Measurements from ENCODE around the gene LAMA5. TPM values are rescaled to one million over a fixed set of nuclear protein-coding genes. Genes with fewer than 3 reads are reported as not detected.
A peak's percentile ranks its signal among the peaks of the same experiment; 100 is the strongest.

LAMA5 gene
- total and polyA plus RNA-seq, 2 of the 8 experiments (the other 6 are each of a cell fraction or from before 2014, with no cell fraction given): 34.4 to 225 TPM

DNA sequence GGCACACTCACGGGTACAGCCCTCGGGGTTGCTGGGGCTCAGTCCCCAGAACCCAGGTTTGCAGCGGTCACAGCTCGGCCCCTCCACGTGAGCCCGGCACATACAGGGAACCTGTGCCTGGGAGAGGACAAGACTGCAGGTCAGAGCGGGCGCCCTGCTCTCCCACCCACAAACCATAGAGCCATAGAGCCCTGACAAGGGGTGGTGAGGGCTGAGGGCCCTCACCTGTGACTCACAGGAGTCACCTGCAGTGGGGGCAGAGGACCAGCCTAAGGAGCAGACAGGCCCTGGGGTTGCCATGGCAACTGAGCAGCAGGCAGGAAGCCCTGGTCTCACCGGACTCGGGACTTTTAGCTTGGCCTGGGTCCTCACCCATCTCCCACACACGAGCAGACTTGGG is 30.8 kb downstream of the LAMA5 start:
- H2AFZ ChIP-seq (ENCODE audit: low read length): no peak overlapping the region
- FAIRE-seq (no peak), DNase-seq (ENCODE audit: low read depth in 1 of 2, low spot score in 2 of 2) (no peak)
- H4K5ac ChIP-seq (ENCODE audit: insufficient read length, low read depth, low read length): no peak overlapping the region
- no peak overlapping the region for H2BK120ac ChIP-seq (replicated peaks; ENCODE audit: low read depth, low read length)
- no peak overlapping the region for H3K56ac ChIP-seq (replicated peaks; ENCODE audit: insufficient read length, low read depth, low read length)
- H4K8ac ChIP-seq (ENCODE audit: extremely low read depth, insufficient read depth, low read length): peak overlapping the region; percentile 68; the same call in 1 of the 2 replicates
- H3K27me3 ChIP-seq (replicated peaks in 1 of 4; ENCODE audit: control insufficient read depth in 3 of 4, extremely low read depth in 1 of 4, insufficient read depth in 3 of 4, low read length in 3 of 4): no peaks in the 10 kb centered on the region
- H2AK5ac ChIP-seq (ENCODE audit: low read depth, low read length): no peak overlapping the region
- no peak overlapping the region for H2BK15ac ChIP-seq (ENCODE audit: low read length)
- no peak overlapping the region for H3K4me2 ChIP-seq (ENCODE audit: insufficient read depth in 1 of 2, low read depth in 2 of 2, low read length in 2 of 2)
- H3K27ac ChIP-seq (ENCODE audit: low read depth, low read length): no peak overlapping the region
- H3K9me3 ChIP-seq (ENCODE audit: insufficient read depth in 2 of 2, low read depth in 1 of 2, low read length in 1 of 2): no peaks in the 10 kb centered on the region
- 0 out of 2 replicates have a peak, but pooled peaks cover 3% of the 10 kb centered on the region for H3K79me1 ChIP-seq (ENCODE audit: low read depth, low read length)
- peaks cover 19 to 73% (median 51%) of the 10 kb centered on the region in 4 experiments for H3K36me3 ChIP-seq (ENCODE audit: control insufficient read depth in 2 of 4, insufficient read depth in 4 of 4, low read length in 3 of 4)
- no peaks in the 10 kb centered on the region for H3K23me2 ChIP-seq (ENCODE audit: low read depth, low read length)
- H2BK5ac ChIP-seq (ENCODE audit: low read depth, low read length): no peak overlapping the region; the same call in 1 of the 2 replicates
- H4K91ac ChIP-seq (replicated peaks; ENCODE audit: insufficient read length, low read length): no peak overlapping the region
- H2BK12ac ChIP-seq (ENCODE audit: low read depth, low read length): no peak overlapping the region
- H3K4me1 ChIP-seq (replicated peaks in 1 of 4; ENCODE audit: control insufficient read depth in 3 of 4, insufficient read depth in 4 of 4, low read length in 3 of 4): no peaks in the 10 kb centered on the region
- CTCF ChIA-PET (ENCODE audit: partially characterized antibody): interaction anchor here (0.7 to 1.4 kb wide), 3 partner anchors 21 to 47 kb away, joined by 3 read pairs; no protein-coding TSS in a partner anchor
- no peak overlapping the region for H3K23ac ChIP-seq (ENCODE audit: insufficient read length)
- H2BK20ac ChIP-seq (ENCODE audit: low read length): no peak overlapping the region
- H3K79me2 ChIP-seq (ENCODE audit: control insufficient read depth in 1 of 2, insufficient read depth in 2 of 2, low read length in 2 of 2): peaks cover 0 to 2% of the 10 kb centered on the region in 2 experiments; a peak in 1 of 4 replicates
- H3K9ac ChIP-seq (replicated peaks in 1 of 4; ENCODE audit: extremely low read depth in 1 of 4, low read depth in 3 of 4, low read length in 3 of 4): no peak overlapping the region
- no peak overlapping the region for H3K4ac ChIP-seq (replicated peaks; ENCODE audit: insufficient read length, low read depth, low read length)
- H3K14ac ChIP-seq (ENCODE audit: insufficient read length): no peak overlapping the region
- POLR2A ChIA-PET (ENCODE audit: partially characterized antibody): interaction anchor here (0.8 to 1.5 kb wide), 6 partner anchors 10 to 58 kb away, joined by 3 to 10 read pairs (median 4); no protein-coding TSS in a partner anchor
- H4K20me1 ChIP-seq (replicated peaks in 1 of 2; ENCODE audit: control insufficient read depth in 1 of 2, insufficient read depth in 2 of 2, low read length in 2 of 2): peaks cover 0 to 33% of the 10 kb centered on the region in 2 experiments
- H3K4me3 ChIP-seq (ENCODE audit: extremely low read depth in 1 of 4, insufficient read depth in 2 of 4, low read depth in 3 of 4, low read length in 4 of 4): no peak overlapping the region
- WGBS, 2 experiments (ENCODE audit: extremely low coverage in 1 of 2, insufficient coverage in 1 of 2, insufficient read length in 1 of 2, insufficient replicate concordance in 2 of 2, low coverage in 1 of 2, low lambda C conversion rate in 2 of 2, missing lambda C conversion rate in 1 of 2): 98% methylated on average over 10 of the region's 11 CpGs; no CpG with 5 or more reads in 1 of the 2 experiments
- no peak overlapping the region for H3K18ac ChIP-seq (ENCODE audit: extremely low read depth, low read length)
- TF ChIP-seq GABPA (IDR thresholded peaks at IDR 0.05; ENCODE audit: borderline replicate concordance, insufficient read depth, low read length) (no peak), MAFK (IDR thresholded peaks at IDR 0.05; ENCODE audit: low read depth, low read length) (no peak), RNF2 (IDR thresholded peaks at IDR 0.05; ENCODE audit: borderline replicate concordance, low read depth, low read length, missing control alignments, poor library complexity, severe bottlenecking) (no peak), NANOG (IDR thresholded peaks at IDR 0.05; ENCODE audit: insufficient read depth, low read depth, low read length, poor library complexity, severe bottlenecking) (no peak), HDAC6 (IDR thresholded peaks at IDR 0.05; ENCODE audit: low read depth, low read length) (no peak), YY1 (IDR thresholded peaks at IDR 0.05; ENCODE audit: low read depth, low read length) (no peak), SAP30 (IDR thresholded peaks at IDR 0.05; ENCODE audit: insufficient read depth, insufficient replicate concordance, low read length) (no peak), NRF1 (IDR thresholded peaks at IDR 0.05; ENCODE audit: low read depth, low read length) (no peak), SP2 (IDR thresholded peaks at IDR 0.05; ENCODE audit: low read length) (no peak), SRF (IDR thresholded peaks at IDR 0.05; ENCODE audit: low read depth, low read length) (no peak), RFX5 (IDR thresholded peaks at IDR 0.05; ENCODE audit: borderline replicate concordance, low read depth, low read length) (no peak)
- TF ChIP-seq, protein P1, sequence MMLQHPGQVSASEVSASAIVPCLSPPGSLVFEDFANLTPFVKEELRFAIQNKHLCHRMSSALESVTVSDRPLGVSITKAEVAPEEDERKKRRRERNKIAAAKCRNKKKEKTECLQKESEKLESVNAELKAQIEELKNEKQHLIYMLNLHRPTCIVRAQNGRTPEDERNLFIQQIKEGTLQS (IDR thresholded peaks at IDR 0.05; ENCODE audit: insufficient read depth, low read depth, low read length): no peak

Data from H1 (cell line).